Vagina (tissue), 2 donors: Measurements from ENCODE around the gene SLF2.

Experiments used
- CTCF ChIP-seq, 3 experiments: fragments of 450-650 bp in 2 of 3; fragments of 200-600 bp in 1 of 3; sonication (generic) in 1 of 3; IDR thresholded peaks; one replicate each; pipeline ENCODE4 v1.5.1; 2017 to 2019; ENCODE audit warnings: antibody characterized with exemption in 3 of 3, mild to moderate bottlenecking in 2 of 3, moderate library complexity in 2 of 3
- POLR2A ChIP-seq, 2 donors: fragments of 450-650 bp; IDR thresholded peaks; one replicate each; pipeline ENCODE4 v1.6.1; 2017; ENCODE audit warnings: antibody characterized with exemption in 2 of 2, mild to moderate bottlenecking in 2 of 2, moderate library complexity in 2 of 2
- POLR2AphosphoS5 ChIP-seq, 2 donors: sonication (generic); formaldehyde crosslinking; IDR thresholded peaks; one replicate each; pipeline ENCODE4 v1.9.0; 2017; ENCODE audit warnings: antibody characterized with exemption in 2 of 2, mild to moderate bottlenecking in 2 of 2, low read depth in 1 of 2; ENCODE audit not compliant: insufficient read depth in 1 of 2

DNA sequence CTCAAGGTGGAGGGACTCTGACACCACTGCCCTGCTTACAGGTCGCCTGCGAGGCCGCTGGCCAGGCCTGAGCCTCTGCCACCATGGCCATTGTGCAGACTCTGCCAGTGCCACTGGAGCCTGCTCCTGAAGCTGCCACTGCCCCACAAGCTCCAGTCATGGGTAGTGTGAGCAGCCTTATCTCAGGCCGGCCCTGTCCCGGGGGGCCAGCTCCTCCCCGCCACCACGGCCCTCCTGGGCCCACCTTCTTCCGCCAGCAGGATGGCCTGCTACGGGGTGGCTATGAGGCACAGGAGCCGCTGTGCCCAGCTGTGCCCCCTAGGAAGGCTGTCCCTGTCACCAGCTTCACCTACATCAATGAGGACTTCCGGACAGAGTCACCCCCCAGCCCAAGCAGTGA lies 89.7 kb downstream of the SLF2 start:
- TF ChIP-seq POLR2A (IDR thresholded peaks at IDR 0.05) (no peak), CTCF (IDR thresholded peaks at IDR 0.05) (no peak), POLR2AphosphoS5 (IDR thresholded peaks at IDR 0.05; ENCODE audit: insufficient read depth in 1 of 2, low read depth in 1 of 2) (no peak)
